Measurements from ENCODE around the gene SEC14L5. TPM values are rescaled to one million over a fixed set of nuclear protein-coding genes. Genes with fewer than 3 reads are reported as not detected.

SEC14L5 gene
- total RNA-seq, 4 donors from 2014 or later, result 0.83 to 1.8 (median 1.1) TPM

DNA sequence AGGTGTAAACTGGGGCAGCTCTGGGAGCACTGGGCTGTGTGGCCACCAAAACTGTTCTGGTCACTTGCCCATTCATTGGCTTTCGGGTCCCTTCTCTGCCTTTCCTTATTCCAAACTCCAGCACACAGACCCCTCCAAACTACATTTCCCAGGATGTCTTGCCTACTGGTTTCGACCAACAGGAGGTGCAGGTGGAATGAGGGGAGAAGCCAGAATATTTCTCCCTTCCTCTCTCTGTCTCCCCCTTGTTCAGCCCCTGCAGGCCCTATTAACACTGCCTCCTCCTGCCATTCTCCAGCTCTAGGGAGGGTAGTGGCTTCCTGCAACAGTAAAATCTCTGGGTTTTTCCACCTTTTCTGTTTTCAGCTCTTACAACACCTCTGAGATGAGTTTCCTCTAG lies 88.8 kb downstream of the SEC14L5 start:
- DNase-seq (ENCODE audit: extremely low spot score), result no peak
- 68% methylated on average over 2 of the region's 2 CpGs for WGBS
- H3K9me3 ChIP-seq, result no peaks in the 10 kb centered on the region

DNA sequence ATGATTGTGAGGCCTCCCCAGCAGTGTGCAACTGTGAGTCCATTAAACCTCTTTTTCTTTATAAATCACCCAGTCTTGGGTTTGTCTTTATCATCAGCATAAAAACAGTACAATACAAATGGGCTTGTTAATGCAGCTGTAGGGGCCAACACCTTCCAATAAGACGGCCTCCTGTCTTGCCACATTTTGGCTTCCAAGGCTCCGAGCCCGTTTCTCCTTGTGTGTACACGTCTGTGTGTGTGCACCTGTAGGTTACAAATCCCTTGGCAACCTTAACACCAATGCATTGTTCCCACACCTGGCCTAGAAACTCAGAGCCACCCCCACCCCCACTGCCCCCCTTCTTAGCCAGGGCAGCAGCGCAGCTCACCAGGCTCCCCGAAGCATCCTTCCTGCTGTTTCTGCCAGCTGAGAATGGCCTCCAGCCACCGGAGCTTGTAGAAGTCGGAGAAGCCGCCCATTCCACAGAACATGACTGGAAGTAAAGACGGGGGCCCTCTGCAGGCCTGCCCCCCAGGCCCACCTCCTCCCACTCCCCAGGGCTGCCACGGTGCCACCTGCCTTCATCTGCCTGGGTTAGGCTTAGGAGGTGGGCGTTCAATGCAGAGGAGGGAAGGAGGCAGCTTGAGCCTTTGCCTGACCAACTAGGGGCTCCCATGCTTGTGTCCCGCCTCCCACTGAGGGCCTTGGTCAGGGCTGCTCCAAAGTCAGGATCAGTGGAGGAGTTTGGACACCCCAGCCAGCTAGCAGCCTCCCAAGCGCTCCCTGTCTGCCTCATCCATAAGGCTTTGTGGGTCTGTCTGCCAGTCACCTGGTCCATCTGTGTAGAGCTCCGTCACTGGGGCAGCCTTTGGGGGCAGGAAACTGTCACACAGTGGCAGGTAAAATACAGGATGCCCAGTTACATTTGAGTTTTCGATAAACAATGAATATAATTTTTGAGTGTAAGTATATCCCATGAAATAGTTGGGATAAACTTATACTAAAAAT lies 97.0 kb downstream of the SEC14L5 start:
- intact Hi-C loops (cut with DNase I), result no loop called here
- TF ChIP-seq, protein P1, sequence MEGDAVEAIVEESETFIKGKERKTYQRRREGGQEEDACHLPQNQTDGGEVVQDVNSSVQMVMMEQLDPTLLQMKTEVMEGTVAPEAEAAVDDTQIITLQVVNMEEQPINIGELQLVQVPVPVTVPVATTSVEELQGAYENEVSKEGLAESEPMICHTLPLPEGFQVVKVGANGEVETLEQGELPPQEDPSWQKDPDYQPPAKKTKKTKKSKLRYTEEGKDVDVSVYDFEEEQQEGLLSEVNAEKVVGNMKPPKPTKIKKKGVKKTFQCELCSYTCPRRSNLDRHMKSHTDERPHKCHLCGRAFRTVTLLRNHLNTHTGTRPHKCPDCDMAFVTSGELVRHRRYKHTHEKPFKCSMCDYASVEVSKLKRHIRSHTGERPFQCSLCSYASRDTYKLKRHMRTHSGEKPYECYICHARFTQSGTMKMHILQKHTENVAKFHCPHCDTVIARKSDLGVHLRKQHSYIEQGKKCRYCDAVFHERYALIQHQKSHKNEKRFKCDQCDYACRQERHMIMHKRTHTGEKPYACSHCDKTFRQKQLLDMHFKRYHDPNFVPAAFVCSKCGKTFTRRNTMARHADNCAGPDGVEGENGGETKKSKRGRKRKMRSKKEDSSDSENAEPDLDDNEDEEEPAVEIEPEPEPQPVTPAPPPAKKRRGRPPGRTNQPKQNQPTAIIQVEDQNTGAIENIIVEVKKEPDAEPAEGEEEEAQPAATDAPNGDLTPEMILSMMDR (IDR thresholded peaks at IDR 0.05), result no peak
- TF ChIP-seq EP300 (IDR thresholded peaks at IDR 0.05) (no peak), POLR2A (IDR thresholded peaks at IDR 0.05; ENCODE audit: low read depth) (no peak), POLR2AphosphoS5 (IDR thresholded peaks at IDR 0.05) (no peak)
- WGBS, result 86% methylated on average over 16 of the region's 16 CpGs
- no peak overlapping the region for H3K4me3 ChIP-seq
- no peak overlapping the region for H3K27ac ChIP-seq (replicated peaks in 1 of 4)
- DNase-seq (ENCODE audit: extremely low spot score), result no peak
- peaks cover 0 to 9% (median 2%) of the 10 kb centered on the region in 4 donors for H3K27me3 ChIP-seq
- H3K36me3 ChIP-seq, result peaks cover 0 to 4% (median 0%) of the 10 kb centered on the region in 4 donors
- no peaks in the 10 kb centered on the region for H3K4me1 ChIP-seq
- no peaks in the 10 kb centered on the region for H3K9me3 ChIP-seq

More for the DNA sequence above, 88.8 kb downstream of the SEC14L5 start:
- H3K27me3 ChIP-seq, result no peaks in the 10 kb centered on the region
- H3K4me3 ChIP-seq, result no peak overlapping the region
- H3K27ac ChIP-seq (replicated peaks in 1 of 4), result no peak overlapping the region
- H3K4me1 ChIP-seq, result no peaks in the 10 kb centered on the region
- peaks cover 0 to 3% (median 0%) of the 10 kb centered on the region in 4 donors for H3K36me3 ChIP-seq
- TF ChIP-seq, protein P1 (IDR thresholded peaks at IDR 0.05), result no peak
- TF ChIP-seq POLR2AphosphoS5 (IDR thresholded peaks at IDR 0.05) (no peak), POLR2A (IDR thresholded peaks at IDR 0.05; ENCODE audit: low read depth) (no peak), EP300 (IDR thresholded peaks at IDR 0.05) (no peak)
- intact Hi-C loops (cut with DNase I), result no loop called here

DNA sequence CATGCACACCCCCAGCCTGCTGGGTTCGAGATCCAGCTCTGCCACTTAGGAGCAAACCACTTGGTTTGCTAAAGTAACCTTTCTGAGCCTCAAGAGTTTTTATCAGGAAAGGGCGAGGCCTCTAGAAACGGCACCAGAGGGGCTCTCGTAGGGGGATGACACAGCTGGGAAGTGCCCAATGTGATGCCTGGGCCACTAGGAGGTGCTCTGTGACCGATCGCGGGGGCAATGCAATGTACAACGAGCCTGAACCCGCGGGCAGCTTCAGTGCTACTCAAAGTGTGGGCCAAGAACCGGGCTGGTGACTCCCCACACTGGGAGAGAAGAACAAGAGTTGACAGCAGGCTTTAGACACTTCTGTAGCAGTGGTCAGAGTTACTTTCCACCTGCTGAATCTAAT lies 98.2 kb downstream of the SEC14L5 start:
- Histone ChIP-seq H3K27me3 (peaks cover 0 to 13% (median 2%) of the 10 kb centered on the region in 4 donors), H3K4me1 (no peaks in the 10 kb centered on the region)
- 11% methylated on average over 11 of the region's 11 CpGs for whole genome bisulfite sequencing

DNA sequence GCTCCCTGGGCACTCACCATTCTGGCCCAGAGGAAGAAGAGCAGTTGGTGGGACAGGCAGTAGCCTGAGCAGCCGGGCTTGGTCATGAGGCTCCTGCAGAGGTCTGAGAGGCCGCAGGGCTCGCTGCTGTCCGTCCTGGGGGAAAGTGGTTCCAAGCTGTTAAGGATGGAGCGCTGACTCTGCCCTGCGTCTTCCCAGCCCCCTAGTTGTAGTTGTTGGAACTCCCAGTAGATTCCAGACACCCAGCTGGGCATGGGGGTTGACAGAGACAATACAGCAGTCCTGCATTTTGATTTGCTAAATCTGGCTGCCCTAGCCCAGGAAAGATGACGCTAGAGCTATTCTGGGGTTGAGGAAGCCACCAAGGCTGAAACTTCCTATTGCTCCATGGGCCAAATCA lies 100.3 kb downstream of the SEC14L5 start:
- DNase-seq (ENCODE audit: extremely low spot score), result no peak
- 22% methylated on average over 1 of the region's 7 CpGs for WGBS

More for the DNA sequence above, 98.2 kb downstream of the SEC14L5 start:
- TF ChIP-seq, protein P1 (IDR thresholded peaks at IDR 0.05), result peak in 1 of 3 experiments; percentile 12
- TF ChIP-seq EP300 (IDR thresholded peaks at IDR 0.05), result no peak
- H3K36me3 ChIP-seq, result peaks cover 0 to 4% (median 0%) of the 10 kb centered on the region in 4 donors
- no peak overlapping the region for H3K27ac ChIP-seq (replicated peaks in 1 of 4)
- no peak overlapping the region for H3K4me3 ChIP-seq
- DNase-seq (ENCODE audit: extremely low spot score), result no peak
- H3K9me3 ChIP-seq, result no peaks in the 10 kb centered on the region
- intact Hi-C loops (cut with DNase I), result no loop called here

More for the DNA sequence above, 100.3 kb downstream of the SEC14L5 start:
- Histone ChIP-seq H3K9me3 (no peaks in the 10 kb centered on the region), H3K27me3 (peaks cover 0 to 13% (median 2%) of the 10 kb centered on the region in 4 donors), H3K36me3 (peaks cover 0 to 4% (median 0%) of the 10 kb centered on the region in 4 donors), H3K27ac (replicated peaks in 1 of 4) (no peak overlapping the region), H3K4me3 (no peak overlapping the region), H3K4me1 (no peaks in the 10 kb centered on the region)
- TF ChIP-seq POLR2A (IDR thresholded peaks at IDR 0.05; ENCODE audit: low read depth), result no peak
- TF ChIP-seq, protein P1 (IDR thresholded peaks at IDR 0.05), result no peak
- no peak for TF ChIP-seq EP300 (IDR thresholded peaks at IDR 0.05)
- TF ChIP-seq POLR2AphosphoS5 (IDR thresholded peaks at IDR 0.05), result no peak
- intact Hi-C loops (cut with DNase I), result no loop called here

Data from esophagus muscularis mucosa (tissue), 4 donors.